ENCODE measurements around the gene FOXD2.

The FOXD2 gene

GRCh38 chr1:47469910-47470309, 32.1 kb downstream of the FOXD2 start:
- H4K20me1 ChIP-seq (ENCODE audit: insufficient read depth, low read length, poor library complexity, severe bottlenecking), result no peaks in the 10 kb centered on the region
- H3K9ac ChIP-seq (ENCODE audit: low read depth, low read length, poor library complexity, severe bottlenecking), result no peak overlapping the region
- no peaks in the 10 kb centered on the region for H3K36me3 ChIP-seq (ENCODE audit: insufficient read depth, low read length)
- H3K4me3 ChIP-seq (ENCODE audit: low read length, poor library complexity, severe bottlenecking), result no peak overlapping the region
- TF ChIP-seq, protein P1, sequence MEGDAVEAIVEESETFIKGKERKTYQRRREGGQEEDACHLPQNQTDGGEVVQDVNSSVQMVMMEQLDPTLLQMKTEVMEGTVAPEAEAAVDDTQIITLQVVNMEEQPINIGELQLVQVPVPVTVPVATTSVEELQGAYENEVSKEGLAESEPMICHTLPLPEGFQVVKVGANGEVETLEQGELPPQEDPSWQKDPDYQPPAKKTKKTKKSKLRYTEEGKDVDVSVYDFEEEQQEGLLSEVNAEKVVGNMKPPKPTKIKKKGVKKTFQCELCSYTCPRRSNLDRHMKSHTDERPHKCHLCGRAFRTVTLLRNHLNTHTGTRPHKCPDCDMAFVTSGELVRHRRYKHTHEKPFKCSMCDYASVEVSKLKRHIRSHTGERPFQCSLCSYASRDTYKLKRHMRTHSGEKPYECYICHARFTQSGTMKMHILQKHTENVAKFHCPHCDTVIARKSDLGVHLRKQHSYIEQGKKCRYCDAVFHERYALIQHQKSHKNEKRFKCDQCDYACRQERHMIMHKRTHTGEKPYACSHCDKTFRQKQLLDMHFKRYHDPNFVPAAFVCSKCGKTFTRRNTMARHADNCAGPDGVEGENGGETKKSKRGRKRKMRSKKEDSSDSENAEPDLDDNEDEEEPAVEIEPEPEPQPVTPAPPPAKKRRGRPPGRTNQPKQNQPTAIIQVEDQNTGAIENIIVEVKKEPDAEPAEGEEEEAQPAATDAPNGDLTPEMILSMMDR (conservative IDR thresholded peaks at IDR 0.05; ENCODE audit: low read length), result no peak
- no peaks in the 10 kb centered on the region for H3F3A ChIP-seq (ENCODE audit: low read depth)
- no peaks in the 10 kb centered on the region for H3K4me1 ChIP-seq (ENCODE audit: insufficient read depth, low read length, poor library complexity, severe bottlenecking)
- H3K79me2 ChIP-seq (ENCODE audit: insufficient read depth, low read length), result no peaks in the 10 kb centered on the region
- no peak overlapping the region for H3K4me2 ChIP-seq (ENCODE audit: low read depth, low read length, poor library complexity, severe bottlenecking)
- no peaks in the 10 kb centered on the region for H3K27me3 ChIP-seq (ENCODE audit: insufficient read depth, low read length, poor library complexity, severe bottlenecking)
- no peaks in the 10 kb centered on the region for H3K9me2 ChIP-seq (replicated peaks; ENCODE audit: low read depth, low read length)
- H3K9me3 ChIP-seq (ENCODE audit: insufficient read depth, low read depth, low read length), result no peaks in the 10 kb centered on the region
- no peak overlapping the region for H2AFZ ChIP-seq (ENCODE audit: low read length)

- Histone ChIP-seq H3K79me2 (ENCODE audit: insufficient read depth, low read length) (no peaks in the 10 kb centered on the region), H3K4me3 (ENCODE audit: low read length, poor library complexity, severe bottlenecking) (no peak overlapping the region), H3K4me2 (ENCODE audit: low read depth, low read length, poor library complexity, severe bottlenecking) (no peak overlapping the region), H3K27me3 (ENCODE audit: insufficient read depth, low read length, poor library complexity, severe bottlenecking) (no peaks in the 10 kb centered on the region), H3K36me3 (ENCODE audit: insufficient read depth, low read length) (no peaks in the 10 kb centered on the region), H3K4me1 (ENCODE audit: insufficient read depth, low read length, poor library complexity, severe bottlenecking) (no peaks in the 10 kb centered on the region), H2AFZ (ENCODE audit: low read length) (no peak overlapping the region), H4K20me1 (ENCODE audit: insufficient read depth, low read length, poor library complexity, severe bottlenecking) (no peaks in the 10 kb centered on the region), H3K9me3 (ENCODE audit: insufficient read depth, low read depth, low read length) (no peaks in the 10 kb centered on the region), H3F3A (ENCODE audit: low read depth) (no peaks in the 10 kb centered on the region), H3K9me2 (replicated peaks; ENCODE audit: low read depth, low read length) (no peaks in the 10 kb centered on the region), H3K9ac (ENCODE audit: low read depth, low read length, poor library complexity, severe bottlenecking) (no peak overlapping the region)
- TF ChIP-seq, protein P1 (conservative IDR thresholded peaks at IDR 0.05; ENCODE audit: low read length), result no peak
- TF ChIP-seq EZH2phosphoT487 (IDR thresholded peaks at IDR 0.05; ENCODE audit: borderline replicate concordance), result no peak
Observed at GRCh38 chr1:47471163-47471562, 33.3 kb downstream of the FOXD2 start.

GRCh38 chr1:47474278-47475193, 36.7 kb downstream of the FOXD2 start:
- Histone ChIP-seq H3K9ac (ENCODE audit: low read depth, low read length, poor library complexity, severe bottlenecking) (no peak overlapping the region), H4K20me1 (ENCODE audit: insufficient read depth, low read length, poor library complexity, severe bottlenecking) (no peaks in the 10 kb centered on the region), H3K27me3 (ENCODE audit: insufficient read depth, low read length, poor library complexity, severe bottlenecking) (no peaks in the 10 kb centered on the region), H3F3A (ENCODE audit: low read depth) (no peaks in the 10 kb centered on the region), H3K9me2 (replicated peaks; ENCODE audit: low read depth, low read length) (no peaks in the 10 kb centered on the region), H3K4me2 (ENCODE audit: low read depth, low read length, poor library complexity, severe bottlenecking) (no peak overlapping the region), H3K9me3 (ENCODE audit: insufficient read depth, low read depth, low read length) (no peaks in the 10 kb centered on the region), H3K4me3 (ENCODE audit: low read length, poor library complexity, severe bottlenecking) (no peak overlapping the region), H2AFZ (ENCODE audit: low read length) (no peak overlapping the region), H3K79me2 (ENCODE audit: insufficient read depth, low read length) (no peaks in the 10 kb centered on the region), H3K4me1 (ENCODE audit: insufficient read depth, low read length, poor library complexity, severe bottlenecking) (no peaks in the 10 kb centered on the region), H3K36me3 (ENCODE audit: insufficient read depth, low read length) (no peaks in the 10 kb centered on the region)
- TF ChIP-seq, protein P1 (conservative IDR thresholded peaks at IDR 0.05; ENCODE audit: low read length), result no peak
- no peak for TF ChIP-seq EZH2phosphoT487 (IDR thresholded peaks at IDR 0.05; ENCODE audit: borderline replicate concordance)
